ENCODE data around the gene SELENOW. TPM values are rescaled to one million over a fixed set of nuclear protein-coding genes. Genes with fewer than 3 reads are reported as not detected.

Gene SELENOW
- total RNA-seq, result 153 and 164 TPM in 2 replicates

DNA sequence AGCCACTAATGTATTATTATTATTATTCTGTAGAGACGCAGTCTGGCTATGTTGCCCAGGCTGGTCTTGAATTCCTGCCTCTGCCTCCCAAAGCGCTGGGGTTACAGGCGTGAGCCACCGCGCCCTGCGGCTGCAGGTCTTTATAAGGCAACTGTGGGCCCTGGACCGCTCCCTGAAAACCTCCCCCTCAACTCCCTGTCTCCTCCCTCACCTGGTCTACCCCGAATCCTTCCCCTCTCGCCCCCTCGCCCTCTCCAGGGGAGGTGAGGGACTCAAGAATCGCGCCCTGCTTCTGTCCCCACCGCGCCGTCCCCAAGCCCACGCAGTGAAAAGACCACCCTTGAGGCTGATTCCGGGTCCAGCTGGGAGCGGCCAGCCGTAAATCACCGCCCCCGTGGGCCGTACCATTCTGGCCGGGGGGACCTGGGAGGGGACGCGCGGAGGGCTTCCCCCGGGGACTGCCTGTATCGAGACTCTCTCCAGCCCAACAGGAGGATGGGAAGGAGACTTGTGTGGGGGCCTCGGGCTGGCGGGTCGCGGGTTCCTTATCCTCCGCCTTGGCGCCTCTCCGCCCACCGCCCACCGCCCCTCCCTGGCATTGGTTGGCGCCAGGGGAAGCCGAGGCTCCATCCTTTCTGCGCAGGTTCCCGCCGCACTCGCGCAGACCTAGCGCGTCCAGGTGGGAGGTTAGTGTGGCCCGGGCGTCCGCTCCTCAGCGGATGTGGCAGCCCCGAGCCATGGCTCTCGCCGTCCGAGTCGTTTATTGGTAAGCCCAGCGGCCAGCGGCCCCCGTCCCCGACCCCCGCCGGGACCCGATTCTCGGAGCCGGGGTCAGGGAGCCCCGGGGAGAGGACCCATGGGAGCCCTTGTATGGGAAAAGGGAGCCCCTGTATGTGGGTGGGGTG is at the start of gene SELENOW:
TSS of gene SELENOW (plus strand) at position 655 of the 905 bp plus-strand sequence. CDS start at position 738, 83 bp downstream.

DNA sequence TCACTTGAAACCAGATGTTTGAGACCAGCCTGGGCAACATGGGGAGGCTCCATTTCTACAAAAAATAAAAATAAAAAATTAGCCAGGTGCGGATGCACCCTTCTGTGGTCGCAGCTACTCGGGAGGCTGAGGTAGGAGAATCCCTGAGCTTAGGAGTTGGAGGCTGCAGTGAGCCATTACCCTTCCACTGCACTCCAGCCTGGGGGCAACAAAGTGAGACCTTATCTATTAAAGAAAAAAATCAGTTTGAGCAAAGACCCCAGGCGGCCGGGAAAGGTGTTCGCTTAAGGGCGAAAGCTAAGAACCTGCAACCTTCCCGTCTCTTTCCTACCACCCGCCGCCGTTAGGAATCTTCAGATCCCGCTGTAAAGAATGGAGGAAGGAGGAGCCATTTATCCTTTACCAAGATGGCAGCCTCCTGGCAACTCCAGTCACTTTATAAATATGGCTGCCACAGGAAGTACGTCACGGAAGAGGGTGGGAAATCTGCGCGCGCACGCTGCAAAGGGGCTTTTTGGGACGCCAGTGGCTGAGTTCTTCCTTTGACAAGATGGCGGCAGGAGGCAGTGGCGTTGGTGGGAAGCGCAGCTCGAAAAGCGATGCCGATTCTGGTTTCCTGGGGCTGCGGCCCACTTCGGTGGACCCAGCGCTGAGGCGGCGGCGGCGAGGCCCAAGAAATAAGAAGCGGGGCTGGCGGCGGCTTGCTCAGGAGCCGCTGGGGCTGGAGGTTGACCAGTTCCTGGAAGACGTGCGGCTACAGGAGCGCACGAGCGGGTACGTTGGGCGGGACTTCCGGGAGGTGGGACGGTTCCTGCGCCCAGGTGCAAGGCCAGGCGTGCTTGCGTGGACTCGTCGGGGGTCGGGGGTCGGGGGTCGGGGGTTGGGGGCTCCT is 33.2 kb upstream of the SELENOW start, which contains the start of gene NOP53:
TSS of gene NOP53 (plus strand) at position 537 of the 892 bp plus-strand sequence. CDS start at position 551, 14 bp downstream.

DNA sequence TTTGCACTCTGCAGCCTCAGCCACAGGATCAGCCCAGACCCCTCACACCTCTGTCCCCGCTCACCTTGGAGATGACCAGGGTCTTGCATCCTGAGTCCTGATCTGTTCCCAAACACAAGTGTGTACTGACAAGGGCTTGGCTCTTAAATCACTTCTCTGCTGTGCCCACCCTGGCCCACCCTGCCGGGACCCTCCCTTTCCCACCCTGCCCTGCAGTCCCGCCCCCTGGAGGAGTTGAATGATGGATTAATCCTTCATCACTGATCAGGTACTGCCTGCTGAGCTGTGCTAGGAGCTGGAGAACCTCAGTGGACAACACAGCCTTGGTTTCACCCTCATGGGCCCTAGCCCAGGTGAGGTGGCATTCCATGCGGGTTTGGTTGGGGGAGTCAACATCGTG is 25.9 kb downstream of the SELENOW start, which contains the start of gene TPRX1:
TSS of gene TPRX1 (minus strand) at position 101 of the 400 bp plus-strand sequence. CDS start at position 89, 12 bp downstream.

DNA sequence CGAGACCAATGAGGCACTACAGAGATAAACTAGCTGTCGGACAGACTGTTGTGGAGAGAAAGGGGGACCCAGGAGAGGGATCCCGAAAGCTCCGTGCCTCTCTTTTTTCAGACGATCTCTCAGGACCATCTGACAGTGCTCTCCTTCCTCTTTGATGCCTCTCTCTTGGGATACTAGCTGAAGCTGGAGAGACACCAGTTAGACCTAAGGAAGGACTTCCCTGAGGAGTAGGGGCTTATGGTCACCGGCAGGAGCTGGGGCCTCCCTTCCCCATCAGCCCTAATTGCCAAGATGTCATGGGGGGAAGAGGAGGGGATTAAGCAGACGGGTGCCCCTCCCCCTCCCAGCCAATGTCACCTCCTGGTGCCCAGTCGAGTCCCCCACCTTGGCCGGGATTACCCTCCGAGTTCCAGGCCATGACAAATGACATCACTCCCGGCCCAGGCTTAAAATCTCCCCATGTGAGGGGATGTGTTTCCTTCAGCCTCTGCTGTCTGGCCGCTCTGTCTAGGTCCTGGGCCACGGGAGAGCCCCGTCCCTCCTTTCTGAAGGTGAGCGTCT is 43.0 kb downstream of the SELENOW start, which contains the start of gene CRX:
TSS of gene CRX (plus strand) at position 478 of the 561 bp plus-strand sequence. CDS start 12,507 bp downstream, outside the sequence.

Small RNA genes lying within 50 kb of the gene (small RNA-seq; reads per million reads assigned to genes)
- gene AC008745.1, result not detected
- not detected for gene SNORD23

Other genes with a start within 250 kb of the SELENOW start
- under 0.01 TPM in 2 replicates for gene ZNF541, start 205.6 kb upstream of the SELENOW start, total RNA-seq
- gene BICRA, start 169.6 kb upstream of the SELENOW start, total RNA-seq, result 2.9 and 3.1 TPM in 2 replicates
- 123 and 126 TPM in 2 replicates for gene EHD2, start 65.3 kb upstream of the SELENOW start, total RNA-seq
- 36.0 and 42.8 TPM in 2 replicates for gene NOP53, start 33.2 kb upstream of the SELENOW start, total RNA-seq
- gene TPRX1, start 25.8 kb downstream of the SELENOW start, total RNA-seq, result not detected in 2 replicates
- gene CRX, start 43.2 kb downstream of the SELENOW start, total RNA-seq, result not detected in 2 replicates
- gene TPRX2, start 80.5 kb downstream of the SELENOW start, total RNA-seq, result not detected in 2 replicates
- gene SULT2A1, start 107.6 kb downstream of the SELENOW start, total RNA-seq, result not detected in 2 replicates
- gene BSPH1, start 213.5 kb downstream of the SELENOW start, total RNA-seq, result not detected in 2 replicates
- not detected in 2 replicates for gene ELSPBP1, start 215.9 kb downstream of the SELENOW start, total RNA-seq